CD4-positive, alpha-beta T cell treated with Interleukin-17A for 1 hour (primary cell): ENCODE data around the gene SCARF1.

Source experiments
- DNase-seq: peaks from one replicate; pipeline ENCODE4 v3.0.0-alpha.2; 2020

Gene SCARF1

DNA sequence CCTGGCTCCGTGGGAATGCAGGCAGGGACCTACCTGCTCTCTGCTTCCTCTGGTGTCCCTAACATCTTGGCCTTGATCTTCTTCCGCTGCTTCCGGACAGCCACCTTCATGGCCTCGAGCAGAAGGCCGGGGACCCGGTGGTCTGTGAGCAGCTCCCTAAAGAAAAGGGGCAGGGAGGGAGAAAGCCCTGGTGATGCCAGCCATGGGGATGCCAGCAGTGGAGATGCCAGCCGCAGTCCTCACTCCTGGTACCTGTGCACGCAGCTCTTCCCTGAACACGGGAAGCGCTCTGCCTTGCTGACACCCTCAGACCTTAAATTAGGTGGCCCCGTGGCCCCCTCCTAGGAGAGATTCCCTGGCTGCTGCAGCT lies 2.3 kb upstream of the SCARF1 start:
- no peak for DNase-seq

DNA sequence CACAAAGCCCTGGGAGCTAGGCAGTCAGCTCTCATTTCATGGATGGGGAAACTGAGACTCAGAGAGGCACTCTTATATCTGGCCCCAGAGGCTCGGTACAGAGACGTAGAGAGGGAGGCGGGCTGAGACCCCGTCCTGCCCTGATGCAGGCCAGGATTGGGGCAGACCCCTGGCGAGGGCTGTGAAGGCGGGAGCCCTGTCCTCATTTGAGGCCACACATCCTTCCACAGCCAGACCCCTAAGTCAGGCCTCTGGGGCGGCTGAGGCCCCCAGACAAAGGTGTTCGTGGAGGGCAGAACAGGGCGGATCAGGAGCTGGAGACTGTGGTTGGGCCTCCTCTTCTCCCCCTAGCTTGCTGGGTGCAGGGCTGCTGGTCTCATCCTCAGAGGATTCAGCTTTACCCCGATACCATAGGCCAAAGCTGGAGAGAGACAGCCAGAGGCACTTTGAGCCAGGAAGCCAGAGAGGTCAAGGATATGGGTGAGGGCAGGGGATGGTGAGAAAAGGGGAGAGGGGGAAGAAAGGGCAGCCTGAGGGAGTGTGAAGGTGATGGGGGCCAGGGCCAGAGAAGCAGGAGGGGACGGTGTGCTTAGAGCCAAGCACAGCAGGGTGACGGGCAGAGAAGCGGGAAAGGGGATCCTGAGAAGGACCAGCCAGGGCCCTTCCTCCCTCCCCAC lies 805 bp upstream of the SCARF1 start:
- DNase-seq = no peak

DNA sequence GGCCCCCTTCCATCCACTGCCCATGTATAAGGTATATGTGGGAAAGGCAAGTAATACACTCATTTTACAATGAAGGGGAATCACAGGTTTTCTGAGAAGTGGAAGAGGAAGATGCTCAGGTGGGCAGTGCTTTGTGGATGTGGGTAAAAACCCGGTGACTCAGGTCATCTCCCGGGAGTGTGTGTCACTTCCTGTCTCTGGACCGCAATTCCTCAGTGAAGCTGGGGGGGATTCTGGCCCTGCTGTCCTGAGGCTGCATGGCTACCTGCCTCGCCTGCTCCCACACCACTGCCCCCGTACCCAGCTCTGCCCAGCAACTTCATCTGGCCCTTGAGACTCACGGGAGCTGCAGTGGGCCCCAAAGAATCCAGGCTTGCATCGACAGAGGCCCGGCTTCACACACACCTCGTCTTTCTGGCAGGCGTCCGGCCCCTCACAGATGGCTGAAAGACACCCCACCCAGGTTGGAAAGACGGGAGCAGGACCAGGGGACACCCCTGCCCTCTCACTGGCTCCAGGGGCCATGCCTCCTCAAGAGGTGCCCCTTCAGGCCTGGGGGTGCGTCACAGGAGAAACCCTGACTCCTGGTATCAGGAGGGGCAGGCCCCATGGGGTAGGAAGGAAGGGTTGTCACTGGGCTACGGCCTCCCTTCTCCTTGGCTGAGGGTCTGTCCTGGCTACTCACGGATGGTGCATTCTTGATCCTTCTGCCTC lies 882 bp downstream of the SCARF1 start:
- DNase-seq = peak; percentile 34

DNA sequence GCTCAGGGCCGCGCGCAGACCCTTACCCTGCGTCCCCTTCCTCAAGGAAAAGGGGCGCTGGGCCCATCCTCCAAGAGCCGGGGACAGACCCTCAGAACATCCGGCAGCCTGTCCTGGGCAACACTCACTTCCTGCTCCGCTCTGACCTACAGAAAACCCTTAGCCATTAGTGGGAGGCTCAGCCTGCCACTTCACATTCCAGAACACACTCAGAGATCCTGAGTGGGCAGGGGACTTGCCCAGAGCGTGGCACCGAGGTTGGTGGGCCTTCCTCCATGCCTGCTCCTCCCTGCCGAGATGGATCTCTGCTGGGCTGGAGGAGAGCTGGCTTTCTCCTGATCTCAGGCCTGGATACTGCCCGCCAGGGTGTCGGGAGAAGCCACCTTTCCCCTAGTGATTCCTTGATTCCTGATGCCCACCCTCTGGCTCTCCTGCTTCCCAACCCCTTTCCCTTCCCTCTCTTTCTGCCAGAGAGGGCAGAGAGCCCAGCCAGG lies 1.5 kb downstream of the SCARF1 start:
- DNase-seq = no peak

DNA sequence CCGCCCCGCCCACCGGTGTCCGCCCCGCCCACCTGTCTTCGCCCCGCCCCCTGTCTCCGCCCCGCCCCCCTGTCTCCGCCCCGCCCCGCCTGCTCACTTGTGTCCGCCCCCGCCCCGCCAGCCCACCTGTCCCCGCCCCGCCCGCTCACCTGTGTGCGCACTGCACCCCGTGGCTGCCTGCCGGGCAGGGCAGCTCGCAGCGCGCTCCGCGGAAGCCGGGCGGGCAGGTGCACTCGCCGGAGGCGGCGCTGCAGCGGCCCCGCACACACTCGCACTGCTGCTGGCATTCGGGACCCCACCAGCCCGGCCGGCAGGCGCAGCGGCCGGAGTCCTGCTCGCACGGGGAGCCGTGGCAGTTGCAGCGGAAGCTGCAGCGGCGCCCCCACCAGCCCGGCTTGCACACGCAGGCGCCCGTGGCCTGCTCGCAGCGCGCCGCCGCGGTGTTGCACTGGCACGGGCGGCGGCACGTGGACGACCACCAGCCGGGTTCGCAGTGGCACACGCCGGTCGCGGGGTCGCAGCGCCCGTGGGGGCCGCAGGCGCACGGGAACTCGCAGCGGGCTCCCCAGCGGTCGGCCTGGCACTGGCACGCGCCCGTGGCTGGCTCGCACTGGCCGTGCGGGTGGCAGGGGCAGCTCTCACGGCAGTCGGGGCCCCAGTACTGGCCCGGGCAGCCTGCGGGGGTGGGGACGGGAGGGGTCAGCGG lies 2.1 kb downstream of the SCARF1 start:
- DNase-seq = peak; percentile 73

DNA sequence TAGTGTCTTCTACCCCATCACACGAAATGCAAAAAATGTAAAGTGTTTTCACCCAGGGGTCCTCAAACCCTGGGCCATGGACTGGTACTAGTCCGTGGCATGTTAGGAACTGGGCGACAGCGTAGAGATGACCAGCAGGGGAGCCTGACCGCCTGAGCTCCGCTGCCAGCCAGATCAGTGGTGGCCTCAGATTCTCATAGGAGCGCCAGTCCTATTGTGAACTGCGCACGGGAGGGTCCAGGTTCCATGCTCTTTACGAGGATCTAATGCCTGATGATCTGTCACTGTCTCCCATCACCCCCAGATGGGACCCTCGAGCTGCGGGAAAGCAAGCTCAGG lies 4.5 kb downstream of the SCARF1 start:
- DNase-seq = no peak

DNA sequence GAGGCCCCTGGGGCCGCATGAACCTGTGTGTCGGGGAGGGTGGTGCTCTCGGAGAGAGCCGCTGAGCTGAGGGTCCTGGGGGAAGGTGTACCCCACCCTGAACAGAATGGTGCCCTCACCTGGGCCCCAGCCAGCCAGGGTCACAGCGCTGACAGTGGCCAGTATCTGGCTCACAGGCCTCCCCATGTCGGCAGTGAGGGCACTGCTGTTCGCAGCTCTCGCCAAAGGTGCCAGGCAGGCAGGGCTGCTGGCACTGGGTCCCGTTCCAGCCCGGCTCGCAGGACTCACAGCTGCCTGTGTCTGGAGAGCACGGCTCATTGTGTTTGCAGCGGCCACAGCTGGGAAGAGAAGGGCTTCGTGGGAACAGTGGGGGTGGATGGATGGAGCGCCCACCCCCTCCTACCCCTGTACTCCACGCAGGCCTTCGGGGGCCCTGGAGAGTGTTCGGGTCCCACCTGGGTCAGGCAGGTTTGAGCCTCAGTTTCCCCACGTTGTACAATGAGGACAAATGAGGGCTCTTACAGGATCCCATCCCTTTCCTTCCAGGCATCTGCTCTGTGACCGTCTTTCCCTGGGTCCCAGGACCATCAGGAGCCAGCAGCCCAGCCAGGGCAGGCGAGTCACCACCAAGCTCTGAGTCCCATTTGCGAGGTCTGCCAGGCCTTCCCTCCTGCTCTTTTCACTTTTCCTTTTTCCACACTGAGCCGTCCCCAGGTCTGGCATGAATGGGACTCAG lies 5.0 kb downstream of the SCARF1 start:
- DNase-seq = no peak

DNA sequence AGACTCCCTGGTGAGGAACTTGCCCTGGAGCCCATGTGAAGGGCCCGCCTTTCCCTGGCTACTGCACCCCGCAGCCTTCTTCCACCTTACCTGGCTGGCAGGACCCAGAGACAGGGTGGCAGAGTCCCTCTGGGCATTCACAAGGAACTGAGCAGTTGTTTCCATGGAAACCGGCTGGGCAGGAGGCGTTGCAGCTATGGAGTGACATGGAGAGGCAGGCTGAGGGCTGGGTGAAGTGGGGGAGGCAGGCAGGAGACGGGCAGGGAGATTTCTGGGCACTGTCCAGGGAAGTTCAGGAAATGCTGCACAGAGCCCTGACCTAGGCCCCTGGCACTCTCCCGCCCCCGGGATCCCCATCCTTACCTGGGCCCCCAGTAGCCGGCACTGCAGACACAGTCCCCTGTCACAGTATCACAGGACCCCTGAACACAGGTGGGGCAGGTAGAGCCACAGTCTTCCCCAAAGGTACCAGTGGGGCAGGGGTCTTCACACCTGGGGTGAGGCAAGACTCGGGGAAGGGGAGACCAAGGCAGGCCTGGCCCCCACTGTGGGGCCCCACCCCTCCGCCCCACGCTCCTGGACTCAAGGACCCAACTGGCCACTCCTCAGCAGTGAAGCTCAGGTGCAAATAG lies 5.9 kb downstream of the SCARF1 start:
- DNase-seq = no peak

DNA sequence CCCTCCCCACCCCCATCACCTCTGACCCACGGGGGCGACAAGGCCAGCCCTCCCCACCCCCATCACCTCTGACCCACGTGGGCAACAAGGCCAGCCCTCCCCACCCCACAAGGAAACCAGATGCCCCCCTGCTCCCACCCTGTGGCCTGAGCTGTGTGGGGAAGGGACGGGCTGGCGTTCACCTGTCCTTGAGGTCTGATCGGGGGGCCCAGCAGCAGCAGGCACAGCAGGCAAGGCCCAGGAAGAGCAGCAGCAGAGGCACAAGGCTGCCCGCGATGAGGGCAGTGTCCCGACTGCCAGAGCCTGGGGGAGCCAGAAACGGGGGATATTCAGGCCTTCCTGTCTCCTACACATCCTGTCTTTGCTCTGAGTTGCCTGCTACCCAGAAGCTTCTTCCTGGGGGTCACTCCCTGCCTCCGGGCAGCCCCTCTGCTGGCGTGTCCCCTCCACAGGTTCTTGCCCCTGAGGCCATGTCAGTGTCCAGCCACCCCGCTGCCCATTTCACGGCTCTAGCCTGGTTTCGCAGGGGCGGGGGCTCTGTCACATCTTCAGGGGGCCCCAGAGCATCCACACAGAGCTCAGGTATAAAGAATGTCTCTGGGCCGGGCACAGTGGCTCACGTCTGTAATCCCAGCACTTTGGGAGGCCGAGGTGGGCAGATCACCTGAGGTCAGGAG lies 6.8 kb downstream of the SCARF1 start:
- DNase-seq = no peak

DNA sequence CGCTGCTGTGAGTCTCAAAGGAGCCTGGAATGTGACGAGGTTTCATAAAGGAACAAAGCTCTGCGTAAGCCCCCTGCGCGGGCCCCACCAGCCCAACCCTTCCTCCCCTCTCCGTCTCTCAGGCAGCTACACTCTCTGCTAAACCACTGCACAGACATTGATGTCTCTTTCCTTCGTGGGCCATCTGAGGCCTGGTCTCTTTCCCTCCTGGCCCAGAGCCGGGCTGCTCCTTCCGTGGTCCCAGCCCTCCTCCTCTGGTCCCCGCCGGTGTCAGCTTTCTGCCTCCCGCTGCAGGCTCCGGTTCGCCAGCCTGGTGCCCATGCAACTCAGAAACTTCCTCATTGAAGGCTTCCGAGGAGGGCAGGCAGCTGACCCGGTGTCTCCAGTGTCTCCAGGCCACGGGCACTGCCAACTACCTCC lies 7.4 kb downstream of the SCARF1 start:
- no peak for DNase-seq

DNA sequence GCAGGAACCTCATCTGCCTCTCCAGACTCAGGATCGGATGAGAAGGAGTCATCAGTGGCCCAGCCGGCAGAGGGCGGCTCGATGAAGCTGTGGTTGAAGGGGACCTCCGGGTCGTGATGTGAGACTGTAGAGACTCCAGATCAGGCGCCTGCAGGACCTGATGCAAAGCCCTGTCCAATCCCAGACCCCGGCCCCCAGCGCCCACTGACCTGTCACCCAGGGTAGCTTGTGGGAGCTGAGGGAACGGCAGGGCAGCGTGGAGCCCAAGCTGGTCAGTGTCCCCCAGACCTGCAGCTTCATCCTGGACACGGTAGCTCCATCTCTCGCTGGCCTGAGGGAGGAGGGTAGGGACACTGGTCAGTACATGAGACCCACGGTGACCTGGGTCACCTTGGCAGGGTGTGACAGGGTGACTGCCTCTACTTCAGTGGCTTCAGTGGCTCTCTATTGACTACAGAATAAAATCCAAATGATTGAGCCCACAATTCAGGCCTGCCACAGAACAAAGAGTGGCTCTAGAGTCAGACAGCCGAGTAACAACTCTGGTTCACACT lies 8.7 kb downstream of the SCARF1 start:
- DNase-seq = no peak

DNA sequence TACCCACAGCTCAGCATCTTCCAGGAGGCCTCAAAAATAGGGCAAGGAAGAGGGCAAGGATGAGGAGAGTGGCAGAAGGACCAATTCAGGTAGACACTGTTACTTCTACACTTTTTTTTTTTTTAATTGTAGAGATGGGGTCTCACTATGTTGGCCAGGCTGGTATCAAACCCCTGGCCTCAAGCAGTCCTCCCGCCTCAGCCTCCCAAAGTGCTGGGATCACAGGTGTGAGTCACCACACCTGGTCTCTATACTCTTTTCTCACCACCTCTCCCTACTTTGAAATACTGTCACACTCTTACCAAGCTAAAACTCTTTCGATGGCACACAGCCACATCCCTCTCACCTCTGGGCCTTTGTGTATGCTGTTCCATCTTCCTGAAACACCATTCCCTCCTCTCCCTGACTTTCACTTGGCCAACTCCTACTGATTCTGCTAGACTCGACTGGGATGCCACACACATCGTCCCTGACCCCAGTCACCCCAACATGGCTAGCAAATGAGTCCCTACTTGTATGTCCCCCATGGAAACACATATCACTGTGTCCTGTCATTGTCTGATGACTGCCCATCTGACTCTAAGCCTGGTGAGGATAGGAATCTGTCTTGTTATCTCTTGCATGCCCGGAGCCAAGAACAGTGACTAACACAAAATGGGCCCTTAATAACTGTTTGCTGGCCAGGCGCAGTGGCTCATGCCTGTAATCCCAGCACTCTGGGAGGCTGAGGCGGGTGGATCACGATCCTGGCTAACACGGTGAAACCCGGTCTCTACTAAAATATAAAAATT lies 9.7 kb downstream of the SCARF1 start:
- no peak for DNase-seq

DNA sequence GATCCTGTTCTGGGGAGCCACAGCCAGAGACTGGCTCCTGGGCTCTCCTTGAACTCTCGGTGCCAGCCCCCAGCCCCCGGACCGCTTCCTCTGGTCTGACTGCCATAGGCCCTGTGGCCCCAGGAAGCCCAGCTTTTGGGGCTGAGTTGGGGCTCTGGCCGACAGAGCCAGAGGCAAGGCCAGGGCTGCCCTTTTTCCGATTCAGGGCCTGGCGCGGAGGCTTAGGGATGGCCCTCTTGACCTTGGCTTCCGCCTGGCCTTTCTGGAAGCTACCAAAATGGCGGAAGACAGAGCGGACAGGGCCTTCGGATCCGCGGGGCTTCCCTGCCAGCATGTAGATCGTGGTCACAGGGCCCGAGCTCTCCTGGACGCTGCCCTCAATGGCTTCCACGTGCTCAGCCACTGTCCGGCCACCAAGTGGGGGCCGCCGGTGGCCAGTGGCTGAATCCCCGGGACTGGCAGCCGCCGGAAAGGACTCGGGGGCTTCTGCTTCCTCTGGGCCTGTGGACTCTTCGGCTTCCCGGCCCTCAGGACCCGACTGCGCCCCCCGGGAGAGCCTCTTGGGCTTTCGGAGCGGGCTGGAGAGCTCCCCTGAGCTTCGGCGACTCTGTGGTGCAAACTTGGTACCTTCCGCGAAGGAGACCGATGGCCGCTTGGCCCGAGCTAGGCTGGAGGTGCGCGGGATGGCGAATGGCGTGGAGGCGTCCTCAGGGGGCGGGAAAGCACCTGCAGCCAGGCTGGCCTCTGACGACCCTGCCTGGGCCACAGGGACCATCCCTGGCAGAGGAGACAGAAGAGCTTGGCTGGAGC lies 10.5 kb downstream of the SCARF1 start:
- DNase-seq = no peak

DNA sequence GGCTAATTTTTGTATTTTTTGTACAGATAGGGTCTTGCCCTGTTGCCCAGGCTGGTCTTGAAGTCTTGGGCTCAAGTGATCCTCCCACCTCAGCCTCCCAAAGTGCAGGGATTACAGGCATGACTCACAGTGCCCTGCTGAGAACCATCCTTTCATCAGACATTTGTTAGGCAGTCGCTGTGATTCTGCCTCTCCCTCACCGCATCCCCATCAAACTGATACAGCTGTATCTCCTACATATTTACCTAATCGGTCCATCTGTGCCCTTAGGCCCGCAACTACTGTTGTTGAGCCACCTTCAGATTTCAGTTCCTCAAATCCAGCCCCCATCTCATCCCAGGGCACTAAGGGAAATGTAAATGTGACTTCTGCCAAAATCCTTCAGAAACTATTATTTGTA lies 14.9 kb downstream of the SCARF1 start:
- DNase-seq = no peak

DNA sequence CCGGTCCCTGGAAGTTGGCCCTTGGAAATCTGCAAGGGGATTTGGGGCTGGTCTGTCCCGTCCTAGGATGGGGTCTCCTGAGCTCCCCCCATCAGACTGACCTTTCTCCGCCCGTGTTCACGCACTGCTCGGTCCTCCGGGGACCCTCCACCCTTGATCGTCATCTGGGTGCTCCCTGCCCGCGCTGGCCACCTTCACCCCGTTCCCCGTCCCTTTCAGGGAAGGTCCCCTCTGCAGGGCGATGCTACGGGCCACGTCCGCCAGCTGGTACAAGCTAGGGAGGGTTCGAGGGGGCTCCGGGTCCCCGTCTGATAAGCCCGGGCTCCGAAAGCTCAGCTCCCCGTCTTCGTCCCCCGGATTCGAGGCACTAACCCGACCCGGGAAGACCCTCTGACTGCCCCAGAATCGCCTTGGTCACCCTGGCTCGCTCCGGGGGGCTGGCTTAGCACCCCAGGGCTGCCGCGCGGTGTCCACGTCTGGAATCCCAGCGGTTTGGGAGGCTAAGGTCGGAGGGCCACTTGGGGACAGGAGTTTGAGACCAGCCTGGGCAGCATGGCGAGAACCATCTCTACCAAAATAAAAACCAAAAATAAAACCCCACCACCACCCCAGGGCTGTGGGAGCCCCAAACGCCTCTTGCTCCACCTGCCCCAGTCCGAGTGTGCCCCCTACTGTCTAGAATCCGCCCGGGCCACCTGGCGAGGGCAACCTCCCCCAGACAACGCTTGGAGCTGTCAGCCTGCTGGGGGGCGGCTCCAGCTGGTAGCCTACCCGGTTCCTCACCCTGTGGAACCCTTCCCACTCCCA lies 15.8 kb downstream of the SCARF1 start:
- peak; percentile 77 for DNase-seq

DNA sequence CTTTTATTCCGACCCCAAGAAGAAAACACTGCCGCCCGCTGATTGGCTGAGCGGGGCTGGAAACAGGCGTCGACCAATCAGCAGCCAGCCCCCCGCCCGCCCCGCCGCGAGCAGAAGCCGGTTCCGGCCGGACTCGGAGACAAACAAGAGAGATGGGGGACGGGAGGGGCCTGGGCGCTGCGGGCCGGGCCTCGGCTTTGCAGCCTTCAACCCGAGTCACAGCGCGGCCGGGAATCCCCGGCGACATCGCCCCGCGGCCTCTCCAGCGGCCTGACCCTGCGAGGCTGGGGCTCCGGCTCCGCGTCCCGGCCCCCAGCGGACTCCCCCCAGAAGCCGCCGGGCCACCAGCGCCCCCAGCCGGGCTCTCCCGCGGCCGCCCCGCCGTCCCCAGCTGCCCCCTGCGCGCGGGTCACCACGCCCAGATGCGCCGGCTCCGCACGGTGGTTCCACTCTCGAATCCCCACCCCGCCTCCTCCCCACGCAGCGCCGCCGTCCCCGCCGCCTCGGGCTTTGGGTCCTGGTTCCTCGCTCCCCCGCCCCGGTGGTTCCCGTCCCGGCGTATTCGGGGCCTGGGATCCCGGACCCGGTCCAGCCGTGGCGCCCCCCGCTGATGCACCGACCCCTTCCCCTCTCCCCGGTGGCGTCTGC lies 16.6 kb downstream of the SCARF1 start:
- DNase-seq = peak; percentile 94

DNA sequence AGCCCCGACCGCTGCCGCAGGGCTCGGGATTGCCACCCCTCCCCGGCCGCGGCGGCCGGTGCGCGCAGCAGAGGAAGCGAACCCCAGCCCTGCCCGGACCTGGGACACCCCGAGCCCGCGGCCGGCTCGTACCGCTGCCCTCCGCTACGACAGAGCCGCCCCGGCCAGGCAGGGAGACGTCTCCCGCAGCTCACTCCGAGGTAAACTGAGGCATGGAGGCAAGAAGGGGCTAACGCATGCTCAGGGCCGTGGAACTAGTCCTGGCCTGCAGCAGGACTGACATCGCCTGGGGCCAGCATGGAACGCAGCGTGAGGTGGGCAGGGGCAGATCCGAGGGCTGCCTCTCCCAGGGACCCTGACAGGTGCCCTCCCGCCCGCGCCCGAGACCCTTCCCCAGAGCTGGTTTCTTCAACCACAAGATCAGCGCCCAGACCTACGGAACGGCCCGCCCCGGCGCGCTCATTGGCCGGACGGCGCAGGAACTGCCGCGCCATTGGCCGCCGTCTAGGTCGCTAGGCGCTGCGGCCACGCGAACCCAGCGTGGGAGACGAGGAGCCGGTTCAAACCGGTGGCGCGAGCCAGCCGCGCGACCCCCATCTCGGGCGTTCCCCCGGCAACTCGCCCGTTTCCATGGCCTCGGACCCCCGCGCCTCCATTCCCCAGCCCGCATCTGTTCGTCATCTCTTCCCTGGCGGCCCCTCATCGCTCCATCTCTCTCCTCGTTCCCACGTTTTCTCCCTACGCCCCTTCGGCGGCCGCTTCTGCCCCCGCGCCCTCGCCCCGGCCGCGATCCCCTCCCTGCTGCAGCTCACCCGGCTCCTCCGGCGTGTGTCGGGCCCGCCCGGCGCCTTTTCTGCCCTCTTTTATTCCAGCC lies 17.3 kb downstream of the SCARF1 start, which contains the start of gene SLC43A2:
TSS of gene SLC43A2 (minus strand) at position 853 of the 874 bp plus-strand sequence. CDS start 960 bp downstream, outside the sequence.
- peak; percentile 77 for DNase-seq
